Myocyte (in vitro differentiated cells): ENCODE measurements around the gene PIK3R6. TPM values are rescaled to one million over a fixed set of nuclear protein-coding genes. Genes with fewer than 3 reads are reported as not detected.
A peak's percentile ranks its signal among the peaks of the same experiment; 100 is the strongest.

Experiments
- DNase-seq: peaks from one replicate; pipeline ENCODE4 v3.0.0-alpha.2; 2012; ENCODE audit warnings: low read depth
- total RNA-seq: library from RNA; depleted of rRNA; stranded (reverse); fragments of >200 nt; gene quantifications from 2 replicates; pipeline ENCODE4 v1.2.3, GENCODE V29; 2014

The PIK3R6 gene
- total RNA-seq, 1 donor from 2014 or later: not detected

- no peak for DNase-seq
Measured at GRCh38 chr17:8798846-8799569, 68.5 kb downstream of the PIK3R6 start, which contains the start of gene MFSD6L. Gene MFSD6L, minus strand, starts transcription at chr17:8799365. Its CDS starts 245 bp downstream, at chr17:8799120.

- no peak for DNase-seq
Measured at GRCh38 chr17:8798176-8798845, 69.2 kb downstream of the PIK3R6 start.

GRCh38 chr17:8797621-8798175, 69.8 kb downstream of the PIK3R6 start:
- DNase-seq: no peak

GRCh38 chr17:8794636-8795035, 72.8 kb downstream of the PIK3R6 start:
- DNase-seq: no peak

GRCh38 chr17:8793649-8794048, 73.8 kb downstream of the PIK3R6 start:
- DNase-seq: no peak

GRCh38 chr17:8792646-8793045, 74.8 kb downstream of the PIK3R6 start:
- DNase-seq: no peak

GRCh38 chr17:8791910-8792270, 75.6 kb downstream of the PIK3R6 start:
- DNase-seq: no peak

GRCh38 chr17:8791248-8791909, 76.1 kb downstream of the PIK3R6 start:
- no peak for DNase-seq

GRCh38 chr17:8789743-8790142, 77.7 kb downstream of the PIK3R6 start:
- DNase-seq: no peak

- DNase-seq: no peak
Measured at GRCh38 chr17:8788998-8789397, 78.5 kb downstream of the PIK3R6 start.

- DNase-seq: peak; percentile 66
Measured at GRCh38 chr17:8785547-8786413, 81.7 kb downstream of the PIK3R6 start.

GRCh38 chr17:8782176-8782575, 85.3 kb downstream of the PIK3R6 start:
- DNase-seq: no peak

GRCh38 chr17:8781776-8782175, 85.7 kb downstream of the PIK3R6 start:
- DNase-seq: no peak

- no peak for DNase-seq
Measured at GRCh38 chr17:8776881-8777280, 90.6 kb downstream of the PIK3R6 start.

GRCh38 chr17:8776248-8776647, 91.2 kb downstream of the PIK3R6 start:
- no peak for DNase-seq

GRCh38 chr17:8766731-8767130, 100.7 kb downstream of the PIK3R6 start:
- DNase-seq: no peak

- no peak for DNase-seq
Measured at GRCh38 chr17:8762012-8762411, 105.5 kb downstream of the PIK3R6 start.

GRCh38 chr17:8758137-8758596, 109.3 kb downstream of the PIK3R6 start, which contains the start of gene SPDYE4:
Gene SPDYE4, minus strand, starts transcription at chr17:8758546. Its CDS starts 164 bp downstream, at chr17:8758382.
- DNase-seq: no peak

GRCh38 chr17:8757189-8757588, 110.3 kb downstream of the PIK3R6 start:
- no peak for DNase-seq

- DNase-seq: no peak
Measured at GRCh38 chr17:8755590-8756255, 111.8 kb downstream of the PIK3R6 start.
